CD1c-positive myeloid dendritic cell (primary cell): ENCODE data around the gene RHEX.
"Not testable (repeated sequence)": the region's sequence is repeated elsewhere in the genome, so short reads cannot be mapped to it uniquely, and the experiment has no call there.

Experiments used
- DNase-seq: peaks from one replicate; pipeline ENCODE4 v3.0.0-alpha.2; 2016; ENCODE audit errors: extremely low spot score

RHEX gene

GRCh38 chr1:206058927-206059292, 5.9 kb downstream of the RHEX start:
- no peak for DNase-seq

DNA sequence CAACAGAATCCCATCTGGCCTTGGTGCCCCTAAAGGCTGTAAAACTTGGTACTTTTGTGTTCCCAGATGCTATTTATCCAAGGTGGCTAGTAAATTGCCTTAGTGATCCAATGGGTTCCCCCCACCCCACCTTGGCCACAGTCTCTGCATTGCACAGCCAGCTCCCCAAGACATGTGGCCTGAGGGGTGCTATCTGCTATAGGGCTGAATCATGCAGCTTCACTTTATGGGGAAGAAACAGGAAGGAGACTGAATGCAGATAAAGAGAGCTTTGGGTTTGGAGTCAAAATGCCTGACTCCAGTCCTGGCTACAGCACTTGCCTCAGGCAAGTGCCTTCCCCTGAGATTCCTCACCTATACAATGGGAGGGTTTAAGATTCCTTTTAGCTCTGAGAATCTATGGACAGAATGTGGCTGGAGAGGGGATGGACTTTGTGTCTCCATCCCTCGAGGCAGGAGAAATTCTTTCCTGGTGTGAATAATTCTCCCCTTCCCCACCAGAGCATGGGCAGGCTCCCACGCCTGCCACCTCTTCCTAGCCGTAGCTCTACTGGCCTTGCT, 6.5 kb downstream of the RHEX start:
- DNase-seq = no peak

- no peak for DNase-seq
Observed at GRCh38 chr1:206060844-206061243, 7.9 kb downstream of the RHEX start.

DNA sequence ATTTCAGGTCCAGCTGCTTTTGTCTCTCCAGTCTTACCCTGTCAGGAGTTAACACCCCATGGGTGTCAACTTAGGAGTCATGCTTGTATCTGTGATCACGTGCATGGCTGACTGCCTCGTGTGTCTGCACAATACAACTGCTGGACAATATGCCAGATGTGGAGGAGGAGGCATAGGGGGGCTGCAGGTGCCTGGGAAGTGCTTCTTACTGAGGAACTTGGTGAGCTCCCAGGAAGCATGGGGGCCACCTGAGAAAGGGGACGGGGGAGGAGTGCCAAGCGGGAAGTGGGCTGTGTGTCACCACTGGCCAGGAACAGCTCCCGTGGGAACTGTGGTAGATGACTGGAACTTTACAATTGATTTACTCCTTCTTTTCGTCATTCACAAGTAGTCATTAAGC, 9.5 kb downstream of the RHEX start:
- no peak for DNase-seq

- not testable (repeated sequence) for DNase-seq
Observed at GRCh38 chr1:206064001-206064400, 11.0 kb downstream of the RHEX start.

DNA sequence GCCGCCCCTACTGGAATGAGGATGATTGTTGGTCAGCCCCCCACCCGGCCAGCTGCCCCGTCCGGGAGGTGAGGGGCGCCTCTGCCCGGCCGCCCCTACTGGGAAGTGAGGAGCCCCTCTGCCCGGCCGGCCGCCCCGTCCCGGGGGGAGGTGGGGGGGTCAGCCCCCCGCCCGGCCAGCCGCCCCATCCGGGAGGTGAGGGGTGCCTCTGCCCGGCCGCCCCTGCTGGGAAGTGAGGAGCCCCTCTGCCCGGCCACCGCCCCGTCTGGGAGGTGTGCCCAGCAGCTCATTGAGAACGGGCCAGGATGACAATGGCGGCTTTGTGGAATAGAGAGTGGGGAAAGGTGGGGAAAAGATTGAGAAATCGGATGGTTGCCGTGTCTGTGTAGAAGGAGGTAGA, 11.5 kb downstream of the RHEX start:
- DNase-seq = not testable (repeated sequence)

GRCh38 chr1:206065547-206066145, 12.7 kb downstream of the RHEX start:
- DNase-seq = no peak

DNA sequence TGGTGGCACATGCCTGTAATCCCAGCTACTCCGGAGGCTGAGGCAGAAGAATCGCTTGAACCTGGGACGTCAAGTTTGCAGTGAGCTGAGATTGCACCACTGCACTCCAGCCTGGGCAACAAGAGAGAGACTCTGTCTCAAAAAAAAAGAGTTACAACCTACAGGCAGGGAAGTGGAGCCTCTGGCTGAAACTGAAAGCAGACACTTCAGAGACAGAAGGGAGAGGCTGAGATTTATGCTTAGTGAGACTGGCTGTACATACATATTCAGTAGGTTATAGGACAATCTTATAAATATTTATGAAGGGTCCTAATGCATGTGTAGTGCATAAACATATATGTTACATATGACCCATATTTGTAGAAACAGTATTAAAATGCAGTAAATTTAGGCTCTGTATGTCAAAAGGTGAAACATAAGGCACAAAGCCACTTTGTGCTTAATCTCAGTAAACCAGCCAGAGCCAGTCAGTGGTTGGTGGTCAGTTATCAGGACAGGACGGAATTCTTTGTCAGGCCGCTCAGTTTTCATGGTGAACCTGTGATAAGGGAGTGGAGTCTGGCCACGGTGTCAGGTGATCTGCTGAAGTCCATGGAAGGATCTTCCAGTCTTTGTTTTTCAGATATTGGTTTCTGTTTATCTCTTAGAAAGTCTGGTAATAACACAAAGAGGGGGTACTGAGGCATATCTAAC, 13.7 kb downstream of the RHEX start:
- peak; percentile 35 for DNase-seq

DNA sequence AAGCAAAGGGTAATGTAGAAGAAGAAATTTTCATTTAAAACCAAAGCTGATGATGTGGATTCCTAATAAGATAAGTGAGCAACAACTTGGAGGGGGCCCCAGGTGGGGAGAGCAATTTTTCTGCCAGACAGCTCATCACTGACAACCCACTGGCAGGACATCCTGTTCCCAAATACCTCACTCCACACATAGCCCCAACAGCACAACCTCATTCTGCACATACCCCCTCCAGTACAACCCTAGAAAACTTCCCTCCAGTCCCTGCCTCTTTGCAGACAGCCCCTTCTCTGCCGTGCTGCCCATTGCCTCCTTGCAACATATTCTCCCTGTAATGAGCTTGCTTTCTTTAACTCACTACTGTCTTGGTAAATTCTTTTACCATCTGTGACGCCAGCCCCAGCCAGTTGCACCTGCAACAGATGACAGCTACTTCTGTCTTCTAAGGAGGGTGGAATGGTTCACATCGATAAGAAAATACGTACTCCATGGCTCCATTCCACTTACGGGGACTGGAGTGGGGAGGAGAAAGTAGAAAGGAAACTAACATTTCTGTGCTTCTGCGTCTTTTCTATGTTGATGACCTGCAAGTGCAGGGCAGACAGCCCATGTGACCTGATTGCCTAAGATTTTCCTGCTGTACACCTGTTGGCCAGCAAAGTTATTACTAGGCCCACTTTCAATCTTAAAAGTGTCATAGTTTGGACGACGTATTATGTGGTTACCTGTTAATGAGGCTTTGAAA, 14.7 kb downstream of the RHEX start:
- DNase-seq = no peak

- no peak for DNase-seq
Observed at GRCh38 chr1:206068314-206068713, 15.3 kb downstream of the RHEX start.

- peak; percentile 38 for DNase-seq
Observed at GRCh38 chr1:206070627-206071304, 17.8 kb downstream of the RHEX start.

DNA sequence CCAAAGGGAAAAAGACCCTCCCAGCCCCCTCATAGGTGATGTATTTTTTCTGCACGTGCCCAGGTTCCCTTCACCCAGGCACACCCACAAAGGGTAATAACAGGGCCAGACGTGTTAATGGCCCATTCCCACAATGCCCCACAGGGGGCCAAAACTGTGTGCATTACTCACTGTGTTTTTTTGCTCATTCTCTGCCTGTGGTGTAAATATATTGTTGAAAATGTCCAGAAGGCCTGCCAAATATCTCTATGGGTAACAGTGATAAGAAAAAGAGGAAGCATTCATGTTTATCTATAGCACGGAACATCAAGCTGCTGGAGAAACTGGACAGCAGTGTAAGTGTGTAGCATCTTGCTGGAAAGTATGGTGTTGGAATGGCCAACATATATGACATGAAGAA, 21.9 kb downstream of the RHEX start:
- DNase-seq = no peak

DNA sequence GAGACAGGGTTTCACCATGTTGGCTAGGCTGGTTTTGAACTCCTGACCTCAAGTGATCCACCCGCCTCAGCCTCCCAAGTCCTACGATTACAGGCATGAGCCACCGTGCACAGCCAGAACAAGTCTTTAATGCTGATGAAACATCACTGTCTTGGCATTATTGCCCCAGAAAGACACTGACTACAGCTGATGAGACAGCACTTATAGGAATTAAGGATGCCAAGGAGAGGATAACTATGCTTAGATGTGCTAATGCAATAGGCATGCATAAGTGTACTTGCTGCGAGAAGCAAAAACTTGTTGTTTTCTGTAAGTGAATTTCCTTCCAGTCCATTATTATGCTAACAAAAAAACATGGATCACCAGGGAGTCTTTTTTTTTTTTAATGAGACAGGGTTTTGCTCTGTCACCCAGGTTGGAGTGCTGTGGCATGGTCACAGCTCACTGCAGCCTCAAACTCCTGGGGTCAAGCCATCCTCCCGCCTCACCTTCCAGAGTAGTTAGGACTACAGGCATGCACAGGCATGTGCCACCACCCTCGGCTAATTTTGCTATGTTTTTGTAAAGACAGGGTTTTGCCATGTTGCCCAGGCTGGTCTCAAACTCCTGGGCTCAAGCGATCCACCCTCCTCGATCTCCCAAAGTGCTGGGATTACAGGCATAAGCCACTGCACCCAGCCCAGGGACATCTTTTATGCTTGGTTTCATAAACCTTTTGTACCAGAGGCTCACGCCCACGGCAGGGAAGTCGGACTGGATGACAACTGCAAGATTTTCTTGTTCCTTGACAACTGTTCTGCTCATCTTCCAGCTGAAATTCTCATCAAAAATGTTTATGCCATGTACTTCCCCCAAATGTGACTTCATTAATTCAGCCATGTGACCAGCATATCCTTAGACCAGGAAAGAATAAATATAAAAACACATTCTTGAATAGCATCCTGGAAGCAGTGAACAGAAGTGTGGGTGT, 23.1 kb downstream of the RHEX start:
- DNase-seq = peak; percentile 47

DNA sequence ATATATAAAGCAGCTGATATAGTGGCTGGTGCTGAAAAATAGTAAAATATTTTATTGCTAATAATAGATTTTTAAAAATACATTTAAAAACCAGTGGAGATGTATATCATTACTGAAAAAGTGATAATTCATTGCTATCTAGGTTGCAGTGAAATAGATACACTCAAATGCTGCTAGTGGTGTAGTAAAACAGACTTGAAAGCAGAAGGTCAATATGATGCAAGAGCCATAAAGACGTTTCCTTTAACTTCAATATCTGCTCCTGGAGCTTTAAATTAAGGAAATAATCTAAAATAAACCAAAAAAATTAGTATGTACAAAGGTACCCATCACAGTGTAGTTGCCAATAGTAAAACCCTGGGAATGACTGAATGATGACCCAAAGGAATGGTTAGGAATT, 26.2 kb downstream of the RHEX start:
- DNase-seq = no peak

DNA sequence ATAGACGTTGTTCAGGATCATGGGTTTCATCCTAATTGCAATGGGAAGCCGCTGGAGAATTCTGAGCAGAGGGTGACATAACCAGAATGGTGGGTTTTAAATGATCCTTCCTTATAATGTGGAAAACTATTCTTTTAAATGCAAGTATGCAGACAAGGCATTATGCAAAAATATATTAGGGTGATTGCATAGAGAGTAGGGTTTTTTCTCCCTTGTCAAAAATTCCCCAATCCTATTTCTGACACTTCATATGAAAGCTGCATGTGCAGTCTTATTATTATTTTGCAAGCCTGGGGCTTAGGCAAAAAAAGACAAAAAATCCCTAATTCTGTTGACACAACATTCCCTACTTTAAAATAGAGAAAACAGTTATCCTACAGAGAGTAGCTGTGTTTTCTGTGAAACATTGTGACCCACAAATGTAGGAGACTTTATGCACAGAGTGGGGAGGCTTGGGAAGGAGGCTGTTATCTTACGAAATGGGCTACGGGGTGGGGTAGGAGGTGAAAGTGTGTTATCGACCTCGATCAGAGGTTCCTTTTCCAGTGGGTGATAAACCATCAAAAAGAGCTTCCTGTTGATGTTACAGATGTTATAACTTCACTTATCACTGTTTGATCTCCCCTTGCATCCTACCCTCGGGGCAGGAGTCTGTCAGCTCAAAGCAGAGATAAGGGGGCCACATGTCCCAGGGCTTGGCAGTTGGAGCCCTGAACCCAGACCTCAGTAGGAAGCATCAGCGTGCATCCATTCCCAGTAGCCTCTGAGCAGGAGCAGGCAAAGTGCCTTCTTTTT, 27.2 kb downstream of the RHEX start:
- DNase-seq = no peak

GRCh38 chr1:206081856-206082255, 28.9 kb downstream of the RHEX start:
- DNase-seq = peak; percentile 57

GRCh38 chr1:206082831-206083695, 30.1 kb downstream of the RHEX start:
- DNase-seq = peak; percentile 46

GRCh38 chr1:206083750-206084149, 30.8 kb downstream of the RHEX start:
- no peak for DNase-seq

DNA sequence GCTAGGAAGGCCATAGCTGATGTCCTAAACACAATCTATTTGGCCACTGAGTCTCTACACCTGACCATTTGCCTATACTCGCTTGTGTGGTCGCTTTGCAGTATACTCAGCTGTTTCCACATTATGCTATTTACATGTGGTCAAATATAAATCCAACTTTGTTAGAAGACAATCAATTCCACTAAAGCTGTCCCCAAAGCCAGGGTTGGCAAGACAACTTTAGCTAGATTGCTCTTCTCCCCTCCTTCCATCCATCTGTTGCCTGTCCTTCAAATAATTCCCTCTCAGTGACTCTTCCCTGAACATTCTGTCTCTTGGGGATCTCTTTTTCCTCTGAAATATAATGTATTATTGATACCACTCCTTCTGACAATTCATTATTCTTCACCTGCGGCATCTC, 34.1 kb downstream of the RHEX start:
- DNase-seq = no peak
